Measurements from ENCODE around the gene COA8.

DNA sequence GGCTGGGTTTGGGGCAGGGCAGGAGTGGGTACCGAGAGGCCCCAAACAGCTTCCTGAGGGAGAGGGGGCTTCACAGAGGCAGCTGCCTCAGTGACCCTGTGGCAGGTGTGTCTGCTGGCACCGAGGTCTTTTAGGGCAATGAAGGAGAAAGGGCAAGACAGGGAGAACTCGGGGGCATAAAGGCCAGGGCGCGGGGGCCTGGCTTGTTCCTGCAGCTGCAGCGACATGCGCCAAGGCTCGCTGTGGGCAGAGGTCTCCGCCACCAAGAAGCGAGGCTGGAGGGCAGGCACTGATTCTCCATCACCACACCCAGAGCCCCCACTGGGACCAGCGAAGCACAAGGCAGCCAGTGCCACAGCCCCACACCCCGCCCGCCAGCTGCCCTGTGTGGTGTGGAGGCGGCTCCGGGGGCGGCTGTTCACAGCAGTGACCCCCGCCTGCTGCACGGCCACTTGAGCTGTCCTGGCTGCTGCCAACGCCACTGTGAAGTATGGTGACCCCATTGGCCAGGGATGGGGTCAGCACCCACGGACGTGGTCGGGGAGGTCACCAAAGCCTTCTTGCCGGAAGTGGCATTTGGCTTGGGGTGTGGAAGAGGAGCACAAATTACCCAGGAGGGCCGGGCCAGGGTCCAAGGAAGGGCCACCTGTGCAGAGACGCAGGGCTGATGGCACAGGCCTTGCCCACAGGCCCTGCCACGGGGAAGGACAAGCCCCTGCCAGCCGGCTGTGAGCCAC, 16.7 kb upstream of the COA8 start:
- TF ChIP-seq CTCF (IDR thresholded peaks at IDR 0.05 in 8 of 11, conservative IDR thresholded peaks at IDR 0.05 in 3 of 11) (no peak), POLR2AphosphoS5 (IDR thresholded peaks at IDR 0.05) (no peak), POLR2A (IDR thresholded peaks at IDR 0.05) (no peak)

Measured in spleen (tissue), 7 donors.